ENCODE results near the gene CRYBB2. TPM values are rescaled to one million over a fixed set of nuclear protein-coding genes. Genes with fewer than 3 reads are reported as not detected.
"Not testable (repeated sequence)": the region's sequence is repeated elsewhere in the genome, so short reads cannot be mapped to it uniquely, and the experiment has no call there.

CRYBB2 gene
- total and polyA plus RNA-seq, 2 donors (not counting 1 experiment from before 2014, with no cell fraction given) = not detected

DNA sequence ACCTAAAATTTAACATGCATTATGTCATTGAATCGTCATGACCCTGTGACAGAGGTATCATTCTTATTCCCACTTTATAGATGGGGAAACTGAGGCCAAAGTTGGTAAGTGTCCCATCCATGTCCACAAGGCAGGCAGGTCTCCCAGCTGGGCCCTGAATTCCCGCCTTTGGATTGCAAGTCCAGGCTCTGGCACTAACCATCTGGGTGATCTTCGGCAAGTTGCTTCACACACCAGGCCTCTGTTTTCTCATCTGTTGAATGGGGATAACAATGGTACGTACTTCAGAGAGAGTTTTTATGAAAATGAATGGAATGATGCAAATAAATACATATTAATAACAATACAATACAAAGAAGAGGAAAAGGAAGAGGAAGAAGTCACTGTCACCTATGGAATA, 16.4 kb upstream of the CRYBB2 start:
- Histone ChIP-seq H3K27ac (ENCODE audit: low read length in 2 of 2) (no peak overlapping the region), H3K36me3 (replicated peaks in 1 of 2; ENCODE audit: control extremely low read depth in 1 of 2, control insufficient read depth in 1 of 2, extremely low read depth in 1 of 2, insufficient read depth in 2 of 2, low read length in 1 of 2) (no peaks in the 10 kb centered on the region), H3K4me1 (ENCODE audit: control insufficient read depth in 2 of 2, insufficient read depth in 2 of 2, low read length in 2 of 2) (no peaks in the 10 kb centered on the region), H3K4me3 (ENCODE audit: control extremely low read depth in 1 of 5, extremely low read depth in 1 of 5, insufficient read depth in 1 of 5, low read depth in 2 of 5, low read length in 4 of 5) (no peak overlapping the region), H2AFZ (ENCODE audit: insufficient read depth, low read depth, low read length, poor library complexity, severe bottlenecking) (no peak overlapping the region), H4K20me1 (ENCODE audit: control insufficient read depth, insufficient read depth, low read length, poor library complexity, severe bottlenecking) (no peaks in the 10 kb centered on the region), H3K9me3 (ENCODE audit: control extremely low read depth in 1 of 3, control insufficient read depth in 2 of 3, insufficient read depth in 1 of 3, low read length in 2 of 3) (peaks cover 0 to 2% (median 0%) of the 10 kb centered on the region in 3 donors), H3K79me2 (ENCODE audit: control insufficient read depth, insufficient read depth, low read length) (no peaks in the 10 kb centered on the region), H3K27me3 (replicated peaks in 1 of 4; ENCODE audit: control extremely low read depth in 1 of 4, control insufficient read depth in 3 of 4, insufficient read depth in 4 of 4, low read length in 3 of 4) (no peaks in the 10 kb centered on the region), H3K4me2 (replicated peaks; ENCODE audit: low read depth, low read length, poor library complexity, severe bottlenecking) (no peak overlapping the region), H3K9ac (ENCODE audit: low read length) (no peak overlapping the region)
- no peak overlapping the region for H3K27ac Mint-ChIP-seq
- H3K4me1 Mint-ChIP-seq = no peaks in the 10 kb centered on the region
- no peak for DNase-seq
- ChIA-PET POLR2A (no interaction called here), CTCF (interaction anchor here (0.6 to 3.4 kb wide), 7 partner anchors 10 to 1127 kb away, joined by 3 to 16 read pairs (median 8); no protein-coding TSS in a partner anchor)
- intact Hi-C loops (cut with micrococcal nuclease) = loop anchor here (2.0 kb wide), 1 partner anchor 570 kb away; no protein-coding TSS in a partner anchor
- TF ChIP-seq, protein P1, sequence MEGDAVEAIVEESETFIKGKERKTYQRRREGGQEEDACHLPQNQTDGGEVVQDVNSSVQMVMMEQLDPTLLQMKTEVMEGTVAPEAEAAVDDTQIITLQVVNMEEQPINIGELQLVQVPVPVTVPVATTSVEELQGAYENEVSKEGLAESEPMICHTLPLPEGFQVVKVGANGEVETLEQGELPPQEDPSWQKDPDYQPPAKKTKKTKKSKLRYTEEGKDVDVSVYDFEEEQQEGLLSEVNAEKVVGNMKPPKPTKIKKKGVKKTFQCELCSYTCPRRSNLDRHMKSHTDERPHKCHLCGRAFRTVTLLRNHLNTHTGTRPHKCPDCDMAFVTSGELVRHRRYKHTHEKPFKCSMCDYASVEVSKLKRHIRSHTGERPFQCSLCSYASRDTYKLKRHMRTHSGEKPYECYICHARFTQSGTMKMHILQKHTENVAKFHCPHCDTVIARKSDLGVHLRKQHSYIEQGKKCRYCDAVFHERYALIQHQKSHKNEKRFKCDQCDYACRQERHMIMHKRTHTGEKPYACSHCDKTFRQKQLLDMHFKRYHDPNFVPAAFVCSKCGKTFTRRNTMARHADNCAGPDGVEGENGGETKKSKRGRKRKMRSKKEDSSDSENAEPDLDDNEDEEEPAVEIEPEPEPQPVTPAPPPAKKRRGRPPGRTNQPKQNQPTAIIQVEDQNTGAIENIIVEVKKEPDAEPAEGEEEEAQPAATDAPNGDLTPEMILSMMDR (IDR thresholded peaks at IDR 0.05) = no peak
- TF ChIP-seq EZH2 (IDR thresholded peaks at IDR 0.05; ENCODE audit: borderline replicate concordance, insufficient read depth, low read depth, low read length, poor library complexity, severe bottlenecking) = no peak
- H3K27me3 Mint-ChIP-seq = peaks cover 14% of the 10 kb centered on the region
- ATAC-seq (ENCODE audit: low read depth) = no peak
- WGBS (ENCODE audit: insufficient coverage) = 100% methylated on average over 1 of the region's 4 CpGs
- H3K9me3 Mint-ChIP-seq (ENCODE audit: insufficient read depth) = no peaks in the 10 kb centered on the region
- no peak overlapping the region for H3K4me3 Mint-ChIP-seq

DNA sequence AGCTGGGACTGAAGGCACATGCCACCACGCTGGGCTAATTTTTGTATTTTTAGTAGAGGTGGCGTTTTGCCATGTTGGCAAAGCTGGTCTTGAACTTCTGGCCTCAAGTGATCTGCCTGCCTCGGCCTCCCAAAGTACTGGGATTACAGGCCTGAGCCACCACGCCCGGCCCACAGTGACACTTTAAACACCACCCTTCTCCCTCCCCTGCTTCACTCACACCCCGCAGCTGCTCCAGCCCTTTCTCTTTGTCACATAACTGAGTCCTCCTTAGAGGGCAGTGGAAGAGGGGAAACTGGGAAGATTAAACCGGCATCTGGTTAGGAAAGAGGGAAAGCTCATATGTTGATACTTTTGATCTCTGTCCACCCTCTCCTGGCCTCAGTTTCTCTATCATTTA, 14.9 kb upstream of the CRYBB2 start:
- H3K4me3 Mint-ChIP-seq; ATAC-seq (ENCODE audit: low read depth); H3K4me2 ChIP-seq (replicated peaks; ENCODE audit: low read depth, low read length, poor library complexity, severe bottlenecking); H3K4me3 ChIP-seq (ENCODE audit: control extremely low read depth in 1 of 5, extremely low read depth in 1 of 5, insufficient read depth in 1 of 5, low read depth in 2 of 5, low read length in 4 of 5); H3K4me1 ChIP-seq (ENCODE audit: control insufficient read depth in 2 of 2, insufficient read depth in 2 of 2, low read length in 2 of 2); H3K9ac ChIP-seq (ENCODE audit: low read length); H3K27me3 ChIP-seq (replicated peaks in 1 of 4; ENCODE audit: control extremely low read depth in 1 of 4, control insufficient read depth in 3 of 4, insufficient read depth in 4 of 4, low read length in 3 of 4); H3K9me3 Mint-ChIP-seq (ENCODE audit: insufficient read depth); H3K27ac Mint-ChIP-seq; H2AFZ ChIP-seq (ENCODE audit: insufficient read depth, low read depth, low read length, poor library complexity, severe bottlenecking); H3K79me2 ChIP-seq (ENCODE audit: control insufficient read depth, insufficient read depth, low read length); H3K36me3 ChIP-seq (replicated peaks in 1 of 2; ENCODE audit: control extremely low read depth in 1 of 2, control insufficient read depth in 1 of 2, extremely low read depth in 1 of 2, insufficient read depth in 2 of 2, low read length in 1 of 2); H4K20me1 ChIP-seq (ENCODE audit: control insufficient read depth, insufficient read depth, low read length, poor library complexity, severe bottlenecking); intact Hi-C loops (cut with micrococcal nuclease); POLR2A ChIA-PET; H3K27ac ChIP-seq (ENCODE audit: low read length in 2 of 2); H3K9me3 ChIP-seq (ENCODE audit: control extremely low read depth in 1 of 3, control insufficient read depth in 2 of 3, insufficient read depth in 1 of 3, low read length in 2 of 3); H3K4me1 Mint-ChIP-seq; DNase-seq: not testable (repeated sequence)
- WGBS (ENCODE audit: insufficient coverage) = 71% methylated on average over 4 of the region's 7 CpGs
- CTCF ChIA-PET = interaction anchor here (0.9 to 2.2 kb wide), 2 partner anchors 11 to 129 kb away, joined by 3 to 6 read pairs; no protein-coding TSS in a partner anchor
- peaks cover 15% of the 10 kb centered on the region for H3K27me3 Mint-ChIP-seq
